ENCODE results near the gene SETBP1.

DNA sequence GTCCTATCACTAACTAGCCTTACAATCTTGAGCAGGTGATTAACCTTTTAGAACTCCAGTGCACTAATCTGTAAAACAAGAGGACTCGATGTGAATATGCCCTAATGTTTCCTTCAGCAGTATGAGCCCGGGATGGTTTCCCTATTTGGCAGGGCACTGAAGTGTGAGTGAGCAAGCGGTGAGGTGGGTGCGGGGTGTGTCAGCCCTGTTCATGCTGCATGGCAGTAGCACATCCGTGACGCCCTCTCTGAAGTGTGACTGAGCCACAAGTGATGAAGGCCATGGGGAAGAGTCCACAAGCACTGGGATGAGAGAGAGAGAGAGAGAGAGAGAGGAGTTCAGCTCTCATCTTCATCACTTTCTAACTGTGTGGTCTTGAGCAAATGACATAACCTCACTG, 168.7 kb downstream of the SETBP1 start:
- TF ChIP-seq YY1 (IDR thresholded peaks at IDR 0.05; ENCODE audit: insufficient read depth, insufficient read length) (no peak), ZNF274 (IDR thresholded peaks at IDR 0.05; ENCODE audit: low read depth, low read length) (no peak), SUZ12 (IDR thresholded peaks at IDR 0.05; ENCODE audit: extremely low read depth, insufficient read depth, insufficient read length) (no peak)
